Measurements from ENCODE around the gene CCR6. TPM values are rescaled to one million over a fixed set of nuclear protein-coding genes. Genes with fewer than 3 reads are reported as not detected.

CCR6 gene
- total and polyA plus RNA-seq, 2 donors (not counting 3 experiments of a cell fraction or from before 2014, with no cell fraction given), result not detected

- BruUV-seq (replicated peaks), result no TSS peak
- H3K4me1 ChIP-seq (ENCODE audit: control insufficient read depth, extremely low read depth, insufficient read depth, low read length), result no peaks in the 10 kb centered on the region
These were observed 25.1 kb upstream of the CCR6 start for GRCh38 chr6:167097770-167098169.

GRCh38 chr6:167098825-167099225 lies 24.1 kb upstream of the CCR6 start:
- Histone ChIP-seq H3K27me3 (ENCODE audit: control insufficient read depth in 2 of 2, insufficient read depth in 2 of 2, low read length in 2 of 2) (no peaks in the 10 kb centered on the region), H3K9ac (replicated peaks; ENCODE audit: extremely low read depth, insufficient read depth, low read length) (no peak overlapping the region), H2AFZ (ENCODE audit: low read depth, low read length) (no peak overlapping the region), H3K27ac (ENCODE audit: insufficient read depth, low read depth, low read length) (no peak overlapping the region), H3K4me2 (ENCODE audit: insufficient read depth, low read length) (no peak overlapping the region), H3K4me3 (replicated peaks in 1 of 3; ENCODE audit: insufficient read depth in 1 of 3, low read depth in 1 of 3, low read length in 3 of 3) (no peak overlapping the region), H3K4me1 (ENCODE audit: control insufficient read depth, extremely low read depth, insufficient read depth, low read length) (no peaks in the 10 kb centered on the region), H3K9me1 (replicated peaks; ENCODE audit: control insufficient read depth, extremely low read depth, insufficient read depth, low read length) (no peaks in the 10 kb centered on the region), H3K36me3 (ENCODE audit: control insufficient read depth in 2 of 2, extremely low read depth in 1 of 2, insufficient read depth in 2 of 2, low read length in 2 of 2) (no peaks in the 10 kb centered on the region), H3K79me2 (ENCODE audit: control insufficient read depth, insufficient read depth, low read length) (no peaks in the 10 kb centered on the region), H4K20me1 (replicated peaks; ENCODE audit: control insufficient read depth, extremely low read depth, insufficient read depth, low read length) (no peaks in the 10 kb centered on the region), H3K9me3 (replicated peaks; ENCODE audit: control insufficient read depth, insufficient read depth, low read length) (no peaks in the 10 kb centered on the region)
- FAIRE-seq (no peak), DNase-seq (ENCODE audit: low read depth, low spot score) (no peak)
- dilution Hi-C loops (cut with MboI; ENCODE audit: extremely low pct_ligation_motif_present, low sequenced_read_pairs), result no loop called here
- TF ChIP-seq GATA2 (IDR thresholded peaks at IDR 0.05; ENCODE audit: insufficient read depth, insufficient read length, low read depth, low read length), result no peak
- TF ChIP-seq CTCF (IDR thresholded peaks at IDR 0.05; ENCODE audit: extremely low read depth in 1 of 2, insufficient read depth in 1 of 2, low read depth in 1 of 2, low read length in 2 of 2), result no peak
- TF ChIP-seq MAX (IDR thresholded peaks at IDR 0.05; ENCODE audit: insufficient read depth, insufficient read length), result no peak
- TF ChIP-seq FOS (IDR thresholded peaks at IDR 0.05; ENCODE audit: borderline replicate concordance, insufficient read depth, low read length), result no peak
- no peak for TF ChIP-seq POLR2AphosphoS5 (IDR thresholded peaks at IDR 0.05; ENCODE audit: insufficient read depth, low read depth, low read length)
- no peak for TF ChIP-seq MYC (IDR thresholded peaks at IDR 0.05; ENCODE audit: low read depth, low read length)
- no peak for TF ChIP-seq EZH2 (IDR thresholded peaks at IDR 0.05; ENCODE audit: borderline replicate concordance, low read depth, low read length, severe bottlenecking)
- TF ChIP-seq JUN (IDR thresholded peaks at IDR 0.05; ENCODE audit: borderline replicate concordance, insufficient read depth, insufficient read length, low read depth), result no peak
- BruUV-seq (replicated peaks), result no TSS peak
- ChIA-PET POLR2A (no interaction called here), CTCF (no interaction called here)
- intact Hi-C loops (cut with micrococcal nuclease), result no loop called here

More at GRCh38 chr6:167097770-167098169, 25.1 kb upstream of the CCR6 start:
- Histone ChIP-seq H2AFZ (ENCODE audit: low read depth, low read length) (no peak overlapping the region), H3K27ac (ENCODE audit: insufficient read depth, low read depth, low read length) (no peak overlapping the region), H3K27me3 (ENCODE audit: control insufficient read depth in 2 of 2, insufficient read depth in 2 of 2, low read length in 2 of 2) (no peaks in the 10 kb centered on the region), H3K36me3 (ENCODE audit: control insufficient read depth in 2 of 2, extremely low read depth in 1 of 2, insufficient read depth in 2 of 2, low read length in 2 of 2) (no peaks in the 10 kb centered on the region), H3K9me3 (replicated peaks; ENCODE audit: control insufficient read depth, insufficient read depth, low read length) (no peaks in the 10 kb centered on the region), H3K4me3 (replicated peaks in 1 of 3; ENCODE audit: insufficient read depth in 1 of 3, low read depth in 1 of 3, low read length in 3 of 3) (no peak overlapping the region), H4K20me1 (replicated peaks; ENCODE audit: control insufficient read depth, extremely low read depth, insufficient read depth, low read length) (no peaks in the 10 kb centered on the region), H3K9ac (replicated peaks; ENCODE audit: extremely low read depth, insufficient read depth, low read length) (no peak overlapping the region), H3K4me2 (ENCODE audit: insufficient read depth, low read length) (no peak overlapping the region), H3K79me2 (ENCODE audit: control insufficient read depth, insufficient read depth, low read length) (no peaks in the 10 kb centered on the region), H3K9me1 (replicated peaks; ENCODE audit: control insufficient read depth, extremely low read depth, insufficient read depth, low read length) (no peaks in the 10 kb centered on the region)
- no peak for TF ChIP-seq EZH2 (IDR thresholded peaks at IDR 0.05; ENCODE audit: borderline replicate concordance, low read depth, low read length, severe bottlenecking)
- CTCF ChIA-PET, result no interaction called here
- intact Hi-C loops (cut with micrococcal nuclease), result no loop called here
- no peak for FAIRE-seq
- no peak for DNase-seq (ENCODE audit: low read depth, low spot score)
- POLR2A ChIA-PET, result no interaction called here
- dilution Hi-C loops (cut with MboI; ENCODE audit: extremely low pct_ligation_motif_present, low sequenced_read_pairs), result no loop called here

Measured in endothelial cell of umbilical vein (primary cell).